Measurements from ENCODE around the gene CA9. TPM values are rescaled to one million over a fixed set of nuclear protein-coding genes. Genes with fewer than 3 reads are reported as not detected.
"Not testable (repeated sequence)": the region's sequence is repeated elsewhere in the genome, so short reads cannot be mapped to it uniquely, and the experiment has no call there.

CA9 gene
- total RNA-seq, 1 experiment from 2014 or later: 8.5 TPM

GRCh38 chr9:35639631-35640030 is 34.1 kb upstream of the CA9 start:
- no peak for DNase-seq (ENCODE audit: low read depth, low spot score)
- ATAC-seq: no peak
- Histone ChIP-seq H2AFZ (ENCODE audit: low read depth, low read length, poor library complexity, severe bottlenecking) (no peak overlapping the region), H3K27me3 (ENCODE audit: insufficient read depth, low read length) (no peaks in the 10 kb centered on the region), H3K79me2 (ENCODE audit: insufficient read depth, low read length) (no peaks in the 10 kb centered on the region), H3K9me3 (ENCODE audit: control insufficient read depth in 1 of 2, insufficient read depth in 1 of 2, low read depth in 1 of 2, low read length in 2 of 2) (no peaks in the 10 kb centered on the region), H3K27ac (ENCODE audit: low read depth, low read length) (no peak overlapping the region), H3K9me2 (ENCODE audit: insufficient read depth) (no peaks in the 10 kb centered on the region), H3K4me3 (replicated peaks in 1 of 2; ENCODE audit: low read depth in 1 of 2, low read length in 2 of 2) (no peak overlapping the region), H3K4me2 (ENCODE audit: low read length) (no peak overlapping the region), H4K20me1 (ENCODE audit: insufficient read depth) (no peaks in the 10 kb centered on the region), H3K9ac (ENCODE audit: low read length) (no peak overlapping the region), H3K36me3 (ENCODE audit: control insufficient read depth in 1 of 2, insufficient read depth in 2 of 2, low read length in 2 of 2) (no peaks in the 10 kb centered on the region), H3K4me1 (ENCODE audit: control insufficient read depth in 1 of 2, insufficient read depth in 2 of 2, low read length in 2 of 2) (no peaks in the 10 kb centered on the region)
- no TSS peak for BruUV-seq (replicated peaks)
- intact Hi-C loops (cut with micrococcal nuclease): no loop called here
- ChIA-PET POLR2A (no interaction called here), RAD21 (ENCODE audit: low non-redundant PET in 1 of 2, low total read pairs in 2 of 2, uncharacterized antibody in 2 of 2, unreplicated experiment in 2 of 2) (no interaction called here), CTCF (interaction anchor here (1.4 kb wide), 1 partner anchor 28 kb away, joined by 4 read pairs; no protein-coding TSS in a partner anchor)
- TF ChIP-seq JUND (IDR thresholded peaks at IDR 0.05) (no peak), CBX3 (IDR thresholded peaks at IDR 0.05; ENCODE audit: low read depth) (no peak), POLR2A (IDR thresholded peaks at IDR 0.05; ENCODE audit: borderline replicate concordance, extremely low read depth, insufficient read depth, insufficient read length) (no peak), ATF3 (IDR thresholded peaks at IDR 0.05) (no peak), FOSL1 (IDR thresholded peaks at IDR 0.05; ENCODE audit: low read depth) (no peak), ZBTB33 (IDR thresholded peaks at IDR 0.05; ENCODE audit: extremely low read depth, insufficient replicate concordance, low read length) (no peak), REST (IDR thresholded peaks at IDR 0.05; ENCODE audit: low read depth) (no peak), POLR2AphosphoS5 (IDR thresholded peaks at IDR 0.05; ENCODE audit: low read depth, low read length) (no peak), MAX (IDR thresholded peaks at IDR 0.05) (no peak), SP1 (IDR thresholded peaks at IDR 0.05; ENCODE audit: low read depth) (no peak), CEBPB (IDR thresholded peaks at IDR 0.05; ENCODE audit: low read depth) (no peak), CTCF (IDR thresholded peaks at IDR 0.05 in 2 of 3, conservative IDR thresholded peaks at IDR 0.05 in 1 of 3; ENCODE audit: borderline replicate concordance in 1 of 3, insufficient read depth in 1 of 3, low read depth in 2 of 3, low read length in 2 of 3) (no peak), ELF1 (IDR thresholded peaks at IDR 0.05; ENCODE audit: borderline replicate concordance, low read depth) (no peak)

GRCh38 chr9:35640431-35640830 is 33.3 kb upstream of the CA9 start:
- H3K9me3 ChIP-seq (ENCODE audit: control insufficient read depth in 1 of 2, insufficient read depth in 1 of 2, low read depth in 1 of 2, low read length in 2 of 2); H3K27me3 ChIP-seq (ENCODE audit: insufficient read depth, low read length); H3K27ac ChIP-seq (ENCODE audit: low read depth, low read length); H3K36me3 ChIP-seq (ENCODE audit: control insufficient read depth in 1 of 2, insufficient read depth in 2 of 2, low read length in 2 of 2); RAD21 ChIA-PET (ENCODE audit: low non-redundant PET in 1 of 2, low total read pairs in 2 of 2, uncharacterized antibody in 2 of 2, unreplicated experiment in 2 of 2); intact Hi-C loops (cut with micrococcal nuclease); BruUV-seq (replicated peaks); H3K4me3 ChIP-seq (replicated peaks in 1 of 2; ENCODE audit: low read depth in 1 of 2, low read length in 2 of 2); H3K4me2 ChIP-seq (ENCODE audit: low read length); H3K9me2 ChIP-seq (ENCODE audit: insufficient read depth); H3K9ac ChIP-seq (ENCODE audit: low read length); ATAC-seq; H4K20me1 ChIP-seq (ENCODE audit: insufficient read depth); DNase-seq (ENCODE audit: low read depth, low spot score); H3K4me1 ChIP-seq (ENCODE audit: control insufficient read depth in 1 of 2, insufficient read depth in 2 of 2, low read length in 2 of 2); H2AFZ ChIP-seq (ENCODE audit: low read depth, low read length, poor library complexity, severe bottlenecking); POLR2A ChIA-PET; H3K79me2 ChIP-seq (ENCODE audit: insufficient read depth, low read length): not testable (repeated sequence)
- CTCF ChIA-PET: interaction anchor here (1.4 kb wide), 1 partner anchor 29 kb away, joined by 4 read pairs; no protein-coding TSS in a partner anchor

All from HCT116 (cell line).